Tibial nerve (tissue), 3 donors: Measurements from ENCODE around the gene TMEM186.

Experiments used
- CTCF ChIP-seq, 5 experiments: fragments of 200-600 bp in 3 of 5; fragments of 450-650 bp in 2 of 5; sonication (generic) in 3 of 5; IDR thresholded peaks; one replicate each; pipeline ENCODE4 v1.5.1; 2016 to 2019; ENCODE audit warnings: antibody characterized with exemption in 5 of 5, mild to moderate bottlenecking in 3 of 5, moderate library complexity in 2 of 5
- POLR2A ChIP-seq, 2 donors: fragments of 450-650 bp; IDR thresholded peaks; one replicate each; pipeline ENCODE4 v1.6.1; 2017; ENCODE audit warnings: antibody characterized with exemption in 2 of 2, mild to moderate bottlenecking in 2 of 2, moderate library complexity in 2 of 2

- no peak for TF ChIP-seq CTCF (IDR thresholded peaks at IDR 0.05)
- no peak for TF ChIP-seq POLR2A (IDR thresholded peaks at IDR 0.05)
Observed at GRCh38 chr16:8764525-8765250, 32.8 kb downstream of the TMEM186 start.
